Adrenal gland (tissue), 5 donors: ENCODE measurements around the gene RCN2.

Experiments used
- POLR2A ChIP-seq, 2 donors: fragments of 450-650 bp; IDR thresholded peaks; one replicate each; pipeline ENCODE4 v1.6.1; 2017; ENCODE audit warnings: antibody characterized with exemption in 2 of 2, mild to moderate bottlenecking in 2 of 2, moderate library complexity in 1 of 2
- TF ChIP-seq, protein P1 (sequence below), 6 experiments: fragments of 450-650 bp in 4 of 6; fragments of 200-600 bp in 2 of 6; sonication (generic) in 1 of 6; IDR thresholded peaks; 1 replicate in 5 of 6; 2 replicates in 1 of 6; pipeline versions ENCODE4 v1.5.1 to v1.8.0; 2016 to 2021; ENCODE audit warnings: antibody characterized with exemption in 6 of 6, mild to moderate bottlenecking in 2 of 6, moderate library complexity in 1 of 6
- donor health status: DM: no; HTN: no; CAD: no.

DNA sequence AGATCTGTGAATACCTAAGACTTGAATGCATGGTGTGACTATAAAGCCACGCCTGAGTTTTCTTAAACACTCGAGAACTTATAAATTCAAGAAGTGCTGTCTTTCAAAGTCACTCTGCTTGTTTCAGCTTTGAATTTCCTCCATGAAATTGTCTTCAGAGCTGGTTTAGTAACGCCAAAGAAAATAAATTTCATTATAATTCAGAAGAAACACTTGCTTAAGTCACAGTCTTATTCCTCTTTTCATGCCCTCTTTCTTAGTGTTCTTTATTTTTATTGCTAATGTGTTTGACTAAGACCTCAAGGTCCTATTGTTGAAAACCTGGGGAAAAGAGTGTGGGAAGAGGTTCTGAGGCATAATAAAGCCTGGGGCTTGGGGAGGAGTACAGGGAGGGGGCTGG is 3.3 kb upstream of the RCN2 start:
- TF ChIP-seq, protein P1, sequence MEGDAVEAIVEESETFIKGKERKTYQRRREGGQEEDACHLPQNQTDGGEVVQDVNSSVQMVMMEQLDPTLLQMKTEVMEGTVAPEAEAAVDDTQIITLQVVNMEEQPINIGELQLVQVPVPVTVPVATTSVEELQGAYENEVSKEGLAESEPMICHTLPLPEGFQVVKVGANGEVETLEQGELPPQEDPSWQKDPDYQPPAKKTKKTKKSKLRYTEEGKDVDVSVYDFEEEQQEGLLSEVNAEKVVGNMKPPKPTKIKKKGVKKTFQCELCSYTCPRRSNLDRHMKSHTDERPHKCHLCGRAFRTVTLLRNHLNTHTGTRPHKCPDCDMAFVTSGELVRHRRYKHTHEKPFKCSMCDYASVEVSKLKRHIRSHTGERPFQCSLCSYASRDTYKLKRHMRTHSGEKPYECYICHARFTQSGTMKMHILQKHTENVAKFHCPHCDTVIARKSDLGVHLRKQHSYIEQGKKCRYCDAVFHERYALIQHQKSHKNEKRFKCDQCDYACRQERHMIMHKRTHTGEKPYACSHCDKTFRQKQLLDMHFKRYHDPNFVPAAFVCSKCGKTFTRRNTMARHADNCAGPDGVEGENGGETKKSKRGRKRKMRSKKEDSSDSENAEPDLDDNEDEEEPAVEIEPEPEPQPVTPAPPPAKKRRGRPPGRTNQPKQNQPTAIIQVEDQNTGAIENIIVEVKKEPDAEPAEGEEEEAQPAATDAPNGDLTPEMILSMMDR (IDR thresholded peaks at IDR 0.05), result no peak
- TF ChIP-seq POLR2A (IDR thresholded peaks at IDR 0.05), result no peak
